OCI-LY1 (cell line): ENCODE measurements around the gene MIS18BP1.

Experiments
- EZH2 ChIP-seq: fragments of 200-600 bp; sonication (generic), shearing (Covaris generic); IDR thresholded peaks from 2 replicates; pipeline ENCODE4 v1.8.0; 2017; ENCODE audit warnings: borderline replicate concordance, mixed run types, mild to moderate bottlenecking, antibody characterized with exemption, low read length, moderate library complexity, mixed read lengths
- TF ChIP-seq, protein P1 (sequence below): fragments of 200-600 bp; sonication (generic), shearing (Covaris generic); IDR thresholded peaks from 2 replicates; pipeline ENCODE4 v1.5.1; 2017; ENCODE audit warnings: mild to moderate bottlenecking, antibody characterized with exemption, low read length, moderate library complexity, mixed read lengths

DNA sequence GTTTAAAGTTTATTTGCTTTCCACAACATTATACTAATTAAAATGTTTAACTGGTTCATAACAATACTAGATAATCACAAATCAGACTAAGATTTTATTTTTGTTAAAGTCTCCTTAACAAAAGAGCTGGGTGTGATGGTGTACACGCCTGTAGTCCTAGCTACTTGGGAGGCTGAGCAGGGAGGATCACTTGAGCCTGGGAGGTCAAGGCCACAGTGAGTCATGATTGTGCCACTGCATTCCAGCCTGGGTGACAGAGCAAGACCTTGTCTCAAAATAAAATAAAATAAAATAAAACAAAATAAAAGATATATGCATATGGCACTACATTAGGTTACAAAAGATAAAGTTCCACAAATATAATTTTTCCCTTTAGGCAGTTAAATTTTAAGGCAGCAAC lies 5.6 kb downstream of the MIS18BP1 start:
- TF ChIP-seq, protein P1, sequence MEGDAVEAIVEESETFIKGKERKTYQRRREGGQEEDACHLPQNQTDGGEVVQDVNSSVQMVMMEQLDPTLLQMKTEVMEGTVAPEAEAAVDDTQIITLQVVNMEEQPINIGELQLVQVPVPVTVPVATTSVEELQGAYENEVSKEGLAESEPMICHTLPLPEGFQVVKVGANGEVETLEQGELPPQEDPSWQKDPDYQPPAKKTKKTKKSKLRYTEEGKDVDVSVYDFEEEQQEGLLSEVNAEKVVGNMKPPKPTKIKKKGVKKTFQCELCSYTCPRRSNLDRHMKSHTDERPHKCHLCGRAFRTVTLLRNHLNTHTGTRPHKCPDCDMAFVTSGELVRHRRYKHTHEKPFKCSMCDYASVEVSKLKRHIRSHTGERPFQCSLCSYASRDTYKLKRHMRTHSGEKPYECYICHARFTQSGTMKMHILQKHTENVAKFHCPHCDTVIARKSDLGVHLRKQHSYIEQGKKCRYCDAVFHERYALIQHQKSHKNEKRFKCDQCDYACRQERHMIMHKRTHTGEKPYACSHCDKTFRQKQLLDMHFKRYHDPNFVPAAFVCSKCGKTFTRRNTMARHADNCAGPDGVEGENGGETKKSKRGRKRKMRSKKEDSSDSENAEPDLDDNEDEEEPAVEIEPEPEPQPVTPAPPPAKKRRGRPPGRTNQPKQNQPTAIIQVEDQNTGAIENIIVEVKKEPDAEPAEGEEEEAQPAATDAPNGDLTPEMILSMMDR = no peak
- no peak for TF ChIP-seq EZH2
